Measurements from ENCODE around the gene STARD13.

STARD13 gene

GRCh38 chr13:33107361-33107760, 178.2 kb downstream of the STARD13 start:
- no peak for DNase-seq

- DNase-seq, result no peak
Observed at GRCh38 chr13:33106656-33107360, 178.7 kb downstream of the STARD13 start.

GRCh38 chr13:33105387-33106005, 180.1 kb downstream of the STARD13 start:
- DNase-seq, result no peak

GRCh38 chr13:33103457-33103856, 182.1 kb downstream of the STARD13 start:
- DNase-seq, result no peak

GRCh38 chr13:33101835-33102234, 183.7 kb downstream of the STARD13 start:
- DNase-seq, result no peak

- no peak for DNase-seq
Observed at GRCh38 chr13:33100886-33101285, 184.7 kb downstream of the STARD13 start.

- no peak for DNase-seq
Observed at GRCh38 chr13:33099860-33100259, 185.7 kb downstream of the STARD13 start.

- DNase-seq, result no peak
Observed at GRCh38 chr13:33096886-33097605, 188.5 kb downstream of the STARD13 start.

GRCh38 chr13:33092073-33092987, 193.2 kb downstream of the STARD13 start:
- no peak for DNase-seq

GRCh38 chr13:33091415-33091774, 194.2 kb downstream of the STARD13 start:
- DNase-seq, result no peak

- DNase-seq, result no peak
Observed at GRCh38 chr13:33090755-33091414, 194.7 kb downstream of the STARD13 start.

- DNase-seq, result no peak
Observed at GRCh38 chr13:33089311-33089710, 196.2 kb downstream of the STARD13 start.

GRCh38 chr13:33087790-33088189, 197.8 kb downstream of the STARD13 start:
- DNase-seq, result no peak

- no peak for DNase-seq
Observed at GRCh38 chr13:33087091-33087490, 198.5 kb downstream of the STARD13 start.

GRCh38 chr13:33083054-33083453, 202.5 kb downstream of the STARD13 start:
- no peak for DNase-seq

GRCh38 chr13:33081666-33082065, 203.9 kb downstream of the STARD13 start:
- DNase-seq, result no peak

GRCh38 chr13:33080972-33081590, 204.5 kb downstream of the STARD13 start:
- DNase-seq, result no peak

GRCh38 chr13:33079960-33080359, 205.6 kb downstream of the STARD13 start:
- no peak for DNase-seq

- no peak for DNase-seq
Observed at GRCh38 chr13:33078263-33078662, 207.3 kb downstream of the STARD13 start.

- DNase-seq, result no peak
Observed at GRCh38 chr13:33076001-33076992, 209.3 kb downstream of the STARD13 start.

- DNase-seq, result no peak
Observed at GRCh38 chr13:33073338-33073737, 212.2 kb downstream of the STARD13 start.
